ENCODE results near the gene TSPEAR. TPM values are rescaled to one million over a fixed set of nuclear protein-coding genes. Genes with fewer than 3 reads are reported as not detected.
"Not testable (repeated sequence)": the region's sequence is repeated elsewhere in the genome, so short reads cannot be mapped to it uniquely, and the experiment has no call there.

Gene TSPEAR
- total and polyA plus RNA-seq, 5 donors = 0.29 to 4.6 (median 1.4) TPM

- Histone ChIP-seq H3K27ac (ENCODE audit: low read length) (no peak within 1 kb of the TSS), H3K4me1 (ENCODE audit: control insufficient read depth, insufficient read depth, low read length) (no peaks in the 10 kb centered on the region), H3K27me3 (ENCODE audit: control insufficient read depth, insufficient read depth) (no peaks in the 10 kb centered on the region), H3K4me3 (ENCODE audit: low read length) (no peak within 1 kb of the TSS), H3K9me3 (ENCODE audit: control insufficient read depth, low read length) (no peaks in the 10 kb centered on the region)
- ATAC-seq = peak; percentile 25 to 26
- intact Hi-C loops (cut with DNase I) = no loop called here
- DNase-seq = peak in 1 of 3 donors; percentile 46
- WGBS = 50% methylated on average over 17 of the region's 17 CpGs
Observed at GRCh38 chr21:44551340-44551961, 159.9 kb downstream of the TSPEAR start, which contains the start of gene KRTAP10-2. KRTAP10-2 (minus strand) TSS chr21:44551505; CDS start chr21:44551458, 47 bp downstream.

DNA sequence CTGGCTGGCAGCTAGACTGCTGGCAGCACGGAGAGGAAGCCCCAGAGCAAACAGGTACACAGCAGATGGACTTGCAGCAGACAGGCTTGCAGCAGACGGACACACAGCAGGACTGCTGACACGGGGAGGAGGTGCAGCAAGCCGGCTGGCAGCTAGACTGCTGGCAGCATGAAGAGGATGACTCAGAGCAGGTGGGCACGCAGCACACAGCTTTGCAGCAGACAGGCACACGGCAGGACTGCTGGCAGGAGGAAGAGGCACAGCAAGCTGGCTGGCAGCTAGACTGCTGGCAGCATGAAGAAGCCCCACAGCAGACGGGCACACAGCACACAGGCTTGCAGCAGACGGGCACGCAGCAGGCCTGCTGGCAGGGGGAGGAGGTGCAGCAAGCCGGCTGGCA lies 160.6 kb downstream of the TSPEAR start:
- ATAC-seq = no peak

DNA sequence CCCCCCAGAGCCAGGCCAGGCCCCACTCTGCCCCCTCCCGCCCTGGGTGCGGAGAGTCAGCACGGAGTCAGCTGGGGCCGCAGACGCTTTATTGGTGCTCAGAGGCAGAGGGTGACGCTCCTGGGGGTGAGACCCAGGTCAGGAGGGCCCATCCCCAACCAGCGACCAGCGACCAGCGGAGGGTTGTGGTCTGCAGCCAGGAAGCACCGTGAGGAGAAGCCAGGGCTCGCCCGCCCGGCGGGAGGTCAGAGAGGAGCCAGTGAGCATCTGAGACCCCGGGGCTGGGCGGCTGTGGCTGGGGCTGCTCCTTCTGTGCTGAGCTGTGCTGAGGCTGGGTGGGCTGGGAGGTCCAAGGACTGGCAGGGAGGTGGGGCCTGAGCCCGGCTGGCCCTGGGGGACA lies 161.1 kb downstream of the TSPEAR start:
- H3K9me3 ChIP-seq (ENCODE audit: control insufficient read depth, low read length); H3K27me3 ChIP-seq (ENCODE audit: control insufficient read depth, insufficient read depth); H3K4me1 ChIP-seq (ENCODE audit: control insufficient read depth, insufficient read depth, low read length); intact Hi-C loops (cut with DNase I); H3K4me3 ChIP-seq (ENCODE audit: low read length); H3K27ac ChIP-seq (ENCODE audit: low read length): not testable (repeated sequence)
- DNase-seq (peak in 2 of 3 donors; percentile 26 to 38), ATAC-seq (peak; percentile 17 to 31)
- 58% methylated on average over 17 of the region's 17 CpGs for WGBS

More for the DNA sequence above, 160.6 kb downstream of the TSPEAR start:
- no peaks in the 10 kb centered on the region for H3K9me3 ChIP-seq (ENCODE audit: control insufficient read depth, low read length)
- no peaks in the 10 kb centered on the region for H3K4me1 ChIP-seq (ENCODE audit: control insufficient read depth, insufficient read depth, low read length)
- 78% methylated on average over 10 of the region's 10 CpGs for WGBS
- DNase-seq = peak in 1 of 3 donors; percentile 36
- intact Hi-C loops (cut with DNase I) = no loop called here
- no peak overlapping the region for H3K4me3 ChIP-seq (ENCODE audit: low read length)
- no peaks in the 10 kb centered on the region for H3K27me3 ChIP-seq (ENCODE audit: control insufficient read depth, insufficient read depth)
- no peak overlapping the region for H3K27ac ChIP-seq (ENCODE audit: low read length)

DNA sequence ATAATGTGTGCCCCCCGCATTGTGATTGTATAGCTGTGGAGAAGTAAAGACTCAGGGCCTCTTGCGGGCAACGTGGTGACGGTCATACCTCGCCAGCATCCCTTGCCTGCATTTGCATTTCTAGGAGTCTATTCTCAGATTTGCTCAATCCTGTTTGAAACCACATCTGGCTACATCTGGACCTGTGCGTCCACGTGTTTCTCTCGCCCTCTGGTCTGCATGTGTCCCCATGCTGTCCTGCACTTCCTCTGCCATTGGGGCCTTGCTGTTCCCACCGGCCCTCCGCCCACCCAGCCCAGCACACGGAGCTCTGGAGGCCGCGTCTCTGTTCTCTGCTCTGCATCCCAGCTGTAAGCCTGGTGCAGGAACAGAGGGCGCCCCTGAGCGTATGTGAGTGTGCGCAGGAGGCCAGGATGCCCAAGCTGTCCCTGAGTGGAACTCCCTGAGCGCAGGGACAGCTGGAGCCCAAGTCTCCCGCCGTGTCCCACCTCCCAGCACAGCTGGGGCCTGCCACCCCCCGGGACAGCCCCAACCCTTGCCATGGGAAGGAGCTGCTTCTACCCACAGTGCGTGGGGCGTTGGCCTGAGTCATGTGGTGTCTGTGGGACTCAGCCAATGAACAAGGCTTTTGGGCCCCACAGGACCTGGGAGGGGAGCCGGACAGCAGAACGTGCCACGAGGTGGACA lies 161.7 kb downstream of the TSPEAR start:
- H3K9me3 ChIP-seq (ENCODE audit: control insufficient read depth, low read length) = no peaks in the 10 kb centered on the region
- ATAC-seq = peak; percentile 17 to 23
- 77% methylated on average over 25 of the region's 25 CpGs for WGBS
- H3K4me1 ChIP-seq (ENCODE audit: control insufficient read depth, insufficient read depth, low read length) = no peaks in the 10 kb centered on the region
- intact Hi-C loops (cut with DNase I) = no loop called here
- H3K4me3 ChIP-seq (ENCODE audit: low read length) = no peak overlapping the region
- no peaks in the 10 kb centered on the region for H3K27me3 ChIP-seq (ENCODE audit: control insufficient read depth, insufficient read depth)
- peak in 1 of 3 donors; percentile 25 for DNase-seq
- H3K27ac ChIP-seq (ENCODE audit: low read length) = no peak overlapping the region

- H3K4me3 ChIP-seq (ENCODE audit: low read length) = no peak overlapping the region
- 33% methylated on average over 14 of the region's 14 CpGs for WGBS
Observed at GRCh38 chr21:44548922-44549321, 162.4 kb downstream of the TSPEAR start.

GRCh38 chr21:44548381-44548780 lies 163.0 kb downstream of the TSPEAR start:
- no peak overlapping the region for H3K27ac ChIP-seq (ENCODE audit: low read length)
- H3K9me3 ChIP-seq (ENCODE audit: control insufficient read depth, low read length) = no peaks in the 10 kb centered on the region
- no peaks in the 10 kb centered on the region for H3K27me3 ChIP-seq (ENCODE audit: control insufficient read depth, insufficient read depth)
- ATAC-seq = no peak
- H3K4me3 ChIP-seq (ENCODE audit: low read length) = no peak overlapping the region
- no peak for DNase-seq
- intact Hi-C loops (cut with DNase I) = no loop called here
- H3K4me1 ChIP-seq (ENCODE audit: control insufficient read depth, insufficient read depth, low read length) = no peaks in the 10 kb centered on the region
- 56% methylated on average over 13 of the region's 13 CpGs for WGBS

More at GRCh38 chr21:44548922-44549321, 162.4 kb downstream of the TSPEAR start:
- Histone ChIP-seq H3K4me1 (ENCODE audit: control insufficient read depth, insufficient read depth, low read length) (no peaks in the 10 kb centered on the region), H3K27me3 (ENCODE audit: control insufficient read depth, insufficient read depth) (no peaks in the 10 kb centered on the region), H3K27ac (ENCODE audit: low read length) (no peak overlapping the region), H3K9me3 (ENCODE audit: control insufficient read depth, low read length) (no peaks in the 10 kb centered on the region)
- intact Hi-C loops (cut with DNase I) = no loop called here
- ATAC-seq = no peak
- DNase-seq = no peak

DNA sequence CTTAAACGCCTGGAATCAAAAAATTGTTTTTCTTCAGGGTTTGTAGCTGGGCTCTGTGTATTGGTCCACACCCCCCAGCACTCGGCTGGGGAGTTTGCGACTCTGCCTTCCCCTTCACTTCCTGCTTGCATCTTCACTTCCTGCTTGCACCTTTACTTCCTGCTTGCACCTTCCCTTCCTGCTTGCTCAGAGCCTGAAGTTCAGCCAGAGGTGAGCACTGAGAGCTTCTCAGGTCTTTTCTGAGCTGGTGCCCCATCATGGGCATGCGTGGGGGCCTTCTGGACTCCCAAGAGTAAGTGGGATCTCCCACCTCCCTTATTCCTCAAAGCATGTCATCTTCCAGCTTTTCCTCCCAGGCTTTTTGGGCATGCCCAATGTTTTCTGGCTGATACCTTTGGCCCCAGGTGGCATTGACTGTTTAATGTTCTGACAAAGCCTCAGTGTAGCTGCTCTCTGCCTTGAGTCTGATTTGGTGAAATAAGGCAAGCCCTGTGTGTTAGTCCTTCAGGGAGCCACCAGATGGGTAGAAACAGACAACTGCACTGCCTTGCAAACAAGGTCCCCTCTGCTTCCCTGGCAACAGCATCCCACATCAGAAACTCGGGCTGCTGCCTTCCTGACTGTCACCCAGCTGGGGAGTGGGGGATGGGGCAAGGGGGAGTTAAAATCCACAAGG lies 163.6 kb downstream of the TSPEAR start:
- no peaks in the 10 kb centered on the region for H3K27me3 ChIP-seq (ENCODE audit: control insufficient read depth, insufficient read depth)
- no peaks in the 10 kb centered on the region for H3K4me1 ChIP-seq (ENCODE audit: control insufficient read depth, insufficient read depth, low read length)
- no peaks in the 10 kb centered on the region for H3K9me3 ChIP-seq (ENCODE audit: control insufficient read depth, low read length)
- no peak for DNase-seq
- intact Hi-C loops (cut with DNase I) = no loop called here
- 51% methylated on average over 5 of the region's 5 CpGs for WGBS
- H3K4me3 ChIP-seq (ENCODE audit: low read length) = no peak overlapping the region
- no peak for ATAC-seq
- no peak overlapping the region for H3K27ac ChIP-seq (ENCODE audit: low read length)

DNA sequence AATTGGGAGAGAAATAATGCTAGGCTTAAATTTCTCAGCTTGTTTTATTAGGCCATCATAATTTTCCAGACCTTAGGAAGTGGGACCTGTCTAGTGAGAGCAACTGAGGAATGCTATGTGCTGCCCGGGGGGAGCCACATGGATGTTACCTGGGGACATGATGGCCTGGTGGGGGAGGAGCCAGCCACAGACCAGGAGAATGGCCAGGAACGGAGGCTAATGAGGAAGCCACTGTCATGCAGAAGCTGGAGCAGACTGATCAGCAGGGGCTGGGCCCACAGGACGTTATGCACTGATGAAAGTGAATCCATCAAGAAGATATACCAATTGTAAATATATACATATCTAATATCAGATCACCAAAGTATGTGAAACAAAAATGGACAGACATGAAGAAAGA lies 166.8 kb downstream of the TSPEAR start:
- ATAC-seq = no peak
- Histone ChIP-seq H3K27me3 (ENCODE audit: control insufficient read depth, insufficient read depth) (no peaks in the 10 kb centered on the region), H3K9me3 (ENCODE audit: control insufficient read depth, low read length) (no peaks in the 10 kb centered on the region), H3K27ac (ENCODE audit: low read length) (no peak overlapping the region), H3K4me1 (ENCODE audit: control insufficient read depth, insufficient read depth, low read length) (no peaks in the 10 kb centered on the region), H3K4me3 (ENCODE audit: low read length) (no peak overlapping the region)
- intact Hi-C loops (cut with DNase I) = no loop called here
- WGBS = 72% methylated on average over 3 of the region's 3 CpGs
- peak in 1 of 3 donors; percentile 18 for DNase-seq

GRCh38 chr21:44542716-44543115 lies 168.7 kb downstream of the TSPEAR start:
- no peaks in the 10 kb centered on the region for H3K9me3 ChIP-seq (ENCODE audit: control insufficient read depth, low read length)

DNA sequence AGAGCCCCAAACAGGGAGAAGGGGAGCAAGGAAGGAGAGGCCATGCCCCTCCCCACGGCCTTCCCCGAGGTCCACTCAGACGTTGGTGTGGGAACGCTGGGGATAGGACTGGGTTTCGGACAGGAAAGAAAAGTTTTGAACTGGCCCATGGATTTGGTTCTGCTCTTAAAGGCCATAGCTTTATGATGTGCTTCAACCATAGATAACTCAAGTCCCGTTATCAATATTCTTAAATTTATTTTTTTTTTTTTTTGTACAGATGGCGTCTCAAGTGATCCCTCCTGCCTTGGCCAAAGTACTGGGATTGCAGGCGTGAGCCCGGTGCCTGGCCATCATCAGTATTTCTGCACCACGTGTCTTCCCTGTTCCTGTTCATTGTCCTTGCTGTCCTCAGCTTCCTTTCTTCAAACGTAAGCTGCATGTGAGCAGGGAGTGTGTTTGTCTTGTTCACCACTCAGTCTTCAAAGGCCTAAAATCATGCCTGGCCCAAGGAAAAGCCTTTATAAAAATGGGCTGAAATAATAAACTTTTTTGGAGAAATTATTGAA lies 170.6 kb downstream of the TSPEAR start:
- 77% methylated on average over 11 of the region's 11 CpGs for WGBS
- Histone ChIP-seq H3K9me3 (ENCODE audit: control insufficient read depth, low read length) (no peaks in the 10 kb centered on the region), H3K27ac (ENCODE audit: low read length) (no peak overlapping the region), H3K27me3 (ENCODE audit: control insufficient read depth, insufficient read depth) (no peaks in the 10 kb centered on the region), H3K4me3 (ENCODE audit: low read length) (no peak overlapping the region), H3K4me1 (ENCODE audit: control insufficient read depth, insufficient read depth, low read length) (no peaks in the 10 kb centered on the region)
- no peak for DNase-seq
- intact Hi-C loops (cut with DNase I) = no loop called here
- ATAC-seq = no peak

More at GRCh38 chr21:44542716-44543115, 168.7 kb downstream of the TSPEAR start:
- ATAC-seq (no peak), DNase-seq (no peak)
- intact Hi-C loops (cut with DNase I) = no loop called here
- Histone ChIP-seq H3K27ac (ENCODE audit: low read length) (no peak overlapping the region), H3K4me1 (ENCODE audit: control insufficient read depth, insufficient read depth, low read length) (no peaks in the 10 kb centered on the region), H3K27me3 (ENCODE audit: control insufficient read depth, insufficient read depth) (no peaks in the 10 kb centered on the region), H3K4me3 (ENCODE audit: low read length) (no peak overlapping the region)
- WGBS = 82% methylated on average over 1 of the region's 1 CpG
